Loucy (cell line): Measurements from ENCODE around the gene CEP170.
A peak's percentile ranks its signal among the peaks of the same experiment; 100 is the strongest.

Experiments
- H2AFZ ChIP-seq: fragments of 200-600 bp; sonication (generic); 2 replicates; pipeline ENCODE4 v1.6.0; 2016; ENCODE audit warnings: antibody characterized with exemption, mild to moderate bottlenecking, low read length, moderate library complexity
- H3F3A ChIP-seq: fragments of 200-600 bp; 2 replicates; pipeline ENCODE4 v1.6.0; 2016; ENCODE audit warnings: antibody characterized with exemption, low read depth, mild to moderate bottlenecking
- H3K27me3 ChIP-seq: fragments of 200-600 bp; sonication (generic); 2 replicates; pipeline ENCODE4 v1.6.1; 2014; ENCODE audit warnings: low read length, mild to moderate bottlenecking; ENCODE audit not compliant: insufficient read depth, poor library complexity, severe bottlenecking
- H3K36me3 ChIP-seq: fragments of 200-600 bp; sonication (generic); 2 replicates; pipeline ENCODE4 v1.6.1; 2016; ENCODE audit warnings: low read length; ENCODE audit not compliant: insufficient read depth
- H3K4me1 ChIP-seq: fragments of 200-600 bp; sonication (generic); 2 replicates; pipeline ENCODE4 v1.5.1; 2014; ENCODE audit warnings: low read length, mild to moderate bottlenecking; ENCODE audit not compliant: insufficient read depth, poor library complexity, severe bottlenecking
- H3K4me2 ChIP-seq: fragments of 200-600 bp; sonication (generic); 2 replicates; pipeline ENCODE4 v1.6.0; 2014; ENCODE audit warnings: antibody characterized with exemption, low read length, low read depth, mild to moderate bottlenecking; ENCODE audit not compliant: poor library complexity, severe bottlenecking
- H3K4me3 ChIP-seq: fragments of 200-600 bp; sonication (generic); 2 replicates; pipeline ENCODE4 v1.5.1; 2014; ENCODE audit warnings: low read length, mild to moderate bottlenecking, mixed read lengths; ENCODE audit not compliant: poor library complexity, severe bottlenecking
- H3K79me2 ChIP-seq: fragments of 200-600 bp; sonication (generic); 2 replicates; pipeline ENCODE4 v1.6.1; 2014; ENCODE audit warnings: low read length; ENCODE audit not compliant: insufficient read depth
- H3K9ac ChIP-seq: fragments of 200-600 bp; sonication (generic); 2 replicates; pipeline ENCODE4 v1.6.0; 2014; ENCODE audit warnings: mild to moderate bottlenecking, low read depth, low read length, moderate library complexity; ENCODE audit not compliant: poor library complexity, severe bottlenecking
- H3K9me2 ChIP-seq: fragments of 200-600 bp; sonication (generic); replicated peaks from 2 replicates; pipeline ENCODE4 v1.6.1; 2016; ENCODE audit warnings: low read depth, low read length, mixed read lengths
- H3K9me3 ChIP-seq: fragments of 200-600 bp; sonication (generic); 2 replicates; pipeline ENCODE4 v1.6.1; 2014; ENCODE audit warnings: mild to moderate bottlenecking, antibody characterized with exemption, low read length, low read depth; ENCODE audit not compliant: insufficient read depth
- H4K20me1 ChIP-seq: fragments of 200-600 bp; sonication (generic); 2 replicates; pipeline ENCODE4 v1.6.0; 2014; ENCODE audit warnings: antibody characterized with exemption, low read length, mild to moderate bottlenecking; ENCODE audit not compliant: insufficient read depth, poor library complexity, severe bottlenecking
- CTCF ChIP-seq: fragments of 200-600 bp; sonication (generic); conservative IDR thresholded peaks from 2 replicates; pipeline ENCODE4 v1.5.1; 2014; ENCODE audit warnings: mild to moderate bottlenecking, antibody characterized with exemption, low read length
- EZH2phosphoT487 ChIP-seq: fragments of 200-600 bp; IDR thresholded peaks from 2 replicates; pipeline ENCODE4 v1.6.1; 2018; ENCODE audit warnings: antibody characterized with exemption, mild to moderate bottlenecking, moderate library complexity, borderline replicate concordance

The CEP170 gene

GRCh38 chr1:243254927-243255790 lies at the start of gene CEP170:
Gene CEP170, minus strand, starts transcription at chr1:243255281. Its CDS starts 30,001 bp downstream, at chr1:243225280.
- Histone ChIP-seq H3K9ac (peak within 1 kb of the TSS; percentile 92), H3K79me2 (peaks cover 83% of the 10 kb centered on the region), H3K4me2 (peak within 1 kb of the TSS; percentile 94), H3K4me1 (peaks cover 46% of the 10 kb centered on the region), H3K9me3 (no peaks in the 10 kb centered on the region), H3K9me2 (no peaks in the 10 kb centered on the region), H3F3A (no peaks in the 10 kb centered on the region), H4K20me1 (peaks cover 65% of the 10 kb centered on the region), H3K4me3 (peak within 1 kb of the TSS; percentile 83), H2AFZ (peak within 1 kb of the TSS; percentile 86), H3K36me3 (no peaks in the 10 kb centered on the region), H3K27me3 (no peaks in the 10 kb centered on the region)
- no peak for TF ChIP-seq EZH2phosphoT487
- TF ChIP-seq CTCF = no peak

GRCh38 chr1:243301059-243301458 lies 46.0 kb upstream of the CEP170 start:
- TF ChIP-seq EZH2phosphoT487 (no peak), CTCF (no peak)
- no peaks in the 10 kb centered on the region for H3K4me1 ChIP-seq
- no peaks in the 10 kb centered on the region for H3K27me3 ChIP-seq
- H3K9me3 ChIP-seq = no peaks in the 10 kb centered on the region
- H3K79me2 ChIP-seq = no peaks in the 10 kb centered on the region
- no peak overlapping the region for H3K9ac ChIP-seq
- no peaks in the 10 kb centered on the region for H4K20me1 ChIP-seq
- peaks cover 14% of the 10 kb centered on the region; the same call in 1 of the 2 replicates for H3K36me3 ChIP-seq
- H3K9me2 ChIP-seq = no peaks in the 10 kb centered on the region
- no peak overlapping the region for H2AFZ ChIP-seq
- H3K4me2 ChIP-seq = no peak overlapping the region
- H3F3A ChIP-seq = no peaks in the 10 kb centered on the region
- H3K4me3 ChIP-seq = no peak overlapping the region

GRCh38 chr1:243299069-243299468 lies 44.0 kb upstream of the CEP170 start:
- H3K27me3 ChIP-seq = no peaks in the 10 kb centered on the region
- no peaks in the 10 kb centered on the region for H3K9me3 ChIP-seq
- TF ChIP-seq EZH2phosphoT487 (no peak), CTCF (no peak)
- H3K79me2 ChIP-seq = no peaks in the 10 kb centered on the region
- no peaks in the 10 kb centered on the region for H3K4me1 ChIP-seq
- H3K4me2 ChIP-seq = no peak overlapping the region
- H2AFZ ChIP-seq = no peak overlapping the region
- H3K36me3 ChIP-seq = peaks cover 18% of the 10 kb centered on the region; the same call in 1 of the 2 replicates
- no peaks in the 10 kb centered on the region for H4K20me1 ChIP-seq
- H3K9me2 ChIP-seq = no peaks in the 10 kb centered on the region
- no peaks in the 10 kb centered on the region for H3F3A ChIP-seq
- no peak overlapping the region for H3K9ac ChIP-seq
- H3K4me3 ChIP-seq = no peak overlapping the region
